ENCODE measurements around the gene CFAP61.
A peak's percentile ranks its signal among the peaks of the same experiment; 100 is the strongest.

Gene CFAP61

DNA sequence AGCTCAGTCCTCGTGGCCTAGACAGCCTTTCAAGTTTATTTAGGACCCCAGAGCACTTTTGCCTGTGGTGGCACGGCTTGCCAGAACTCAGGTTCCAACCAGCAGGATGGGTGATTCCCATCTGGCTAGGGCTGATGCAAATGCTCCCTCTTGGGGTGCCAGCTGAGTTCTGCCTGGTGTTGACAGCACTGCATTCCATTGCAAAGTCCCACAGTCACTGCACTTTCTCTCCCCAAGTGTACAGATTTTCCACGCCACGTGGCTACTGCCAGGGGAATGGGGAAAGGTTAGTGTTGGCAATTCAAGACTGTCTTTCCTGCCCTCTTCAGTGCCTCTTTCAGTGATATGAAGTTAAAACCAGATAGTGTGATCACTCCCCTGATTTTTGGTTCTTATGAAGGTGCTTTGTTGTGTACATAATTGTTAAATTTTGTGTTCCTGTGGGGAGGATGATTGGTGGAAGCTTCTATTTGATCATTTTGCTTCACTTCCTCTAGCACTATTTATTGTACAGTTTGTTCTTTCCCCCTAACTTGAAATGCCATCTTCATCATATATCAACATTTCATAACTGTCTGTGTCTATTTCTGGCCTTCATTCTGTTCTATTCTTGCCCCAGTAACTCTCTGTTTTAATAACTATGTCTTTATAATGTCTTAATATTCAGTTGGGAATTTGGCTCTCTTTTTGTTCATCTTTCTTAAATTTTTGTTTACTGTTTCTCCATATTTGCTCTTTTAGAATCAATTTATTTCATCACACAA, 86.2 kb downstream of the CFAP61 start:
- no peak for DNase-seq
- in situ Hi-C loops (cut with HindIII; ENCODE audit: low pct_ligation_motif_present, low pct_unique_long_range_greater_than_20kb, low sequenced_read_pairs) = no loop called here

DNA sequence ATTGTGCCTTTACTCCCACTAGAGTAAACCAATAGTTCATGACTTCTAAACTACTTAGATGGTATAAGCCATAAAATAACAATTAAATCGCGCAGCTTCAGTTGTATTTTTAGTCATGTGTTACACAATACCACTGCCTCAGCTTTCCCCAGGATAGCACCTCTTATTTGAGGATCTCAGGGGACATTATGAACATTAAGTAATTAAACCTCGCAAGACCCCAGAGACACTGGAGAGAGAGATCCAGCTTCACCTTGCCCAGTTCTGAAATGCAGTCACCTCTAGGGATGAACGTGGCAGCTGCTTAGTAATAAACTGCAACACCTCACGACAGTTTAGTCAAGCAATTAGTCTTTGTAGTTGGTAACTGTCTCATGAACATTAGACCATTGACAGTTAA, 87.1 kb downstream of the CFAP61 start:
- in situ Hi-C loops (cut with HindIII; ENCODE audit: low pct_ligation_motif_present, low pct_unique_long_range_greater_than_20kb, low sequenced_read_pairs) = no loop called here
- no peak for DNase-seq

GRCh38 chr20:20143165-20143564, 90.8 kb downstream of the CFAP61 start:
- no peak for DNase-seq
- in situ Hi-C loops (cut with HindIII; ENCODE audit: low pct_ligation_motif_present, low pct_unique_long_range_greater_than_20kb, low sequenced_read_pairs) = no loop called here

DNA sequence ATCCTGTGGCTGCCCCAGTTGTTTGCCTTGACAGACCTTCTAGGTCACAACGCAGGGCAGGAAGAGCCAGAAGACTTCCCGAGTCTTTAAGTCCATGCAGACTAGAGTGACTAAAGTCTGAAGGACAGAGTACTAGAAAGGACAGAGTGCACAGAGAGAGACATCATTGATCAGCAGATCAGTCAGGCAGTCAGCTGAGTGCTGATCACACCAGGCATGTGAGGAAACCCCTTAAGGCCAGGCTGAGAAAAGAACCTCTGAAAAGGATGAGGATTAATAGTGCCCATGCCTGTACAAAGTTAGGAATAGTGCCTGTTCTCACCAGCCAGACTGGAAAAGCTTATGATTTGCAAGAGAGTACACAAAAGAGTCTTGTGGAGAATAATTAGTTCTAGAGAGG, 91.3 kb downstream of the CFAP61 start:
- in situ Hi-C loops (cut with HindIII; ENCODE audit: low pct_ligation_motif_present, low pct_unique_long_range_greater_than_20kb, low sequenced_read_pairs) = no loop called here
- no peak for DNase-seq

- DNase-seq = no peak
- in situ Hi-C loops (cut with HindIII; ENCODE audit: low pct_ligation_motif_present, low pct_unique_long_range_greater_than_20kb, low sequenced_read_pairs) = no loop called here
Measured at GRCh38 chr20:20148779-20149178, 96.4 kb downstream of the CFAP61 start.

DNA sequence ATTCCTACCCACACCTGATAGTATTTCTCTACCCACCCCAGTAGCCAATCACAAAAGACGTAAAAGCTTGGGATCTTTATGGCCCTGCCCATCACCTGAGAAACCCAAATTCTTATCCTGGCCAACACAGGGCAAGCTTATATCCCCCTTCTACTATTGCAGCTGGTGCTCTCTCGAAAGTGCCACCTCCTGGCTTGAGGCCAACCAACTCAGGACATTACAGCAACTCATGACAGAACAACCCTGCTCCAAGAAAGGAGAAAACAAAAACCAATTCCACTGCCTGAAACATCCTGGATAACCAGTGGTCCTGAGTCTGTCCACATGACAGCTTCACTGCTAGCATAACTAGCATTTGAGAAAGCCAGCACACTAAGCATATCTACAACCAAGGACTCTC, 97.9 kb downstream of the CFAP61 start:
- DNase-seq = no peak
- in situ Hi-C loops (cut with HindIII; ENCODE audit: low pct_ligation_motif_present, low pct_unique_long_range_greater_than_20kb, low sequenced_read_pairs) = no loop called here

GRCh38 chr20:20160520-20160919, 108.2 kb downstream of the CFAP61 start:
- DNase-seq = no peak
- in situ Hi-C loops (cut with HindIII; ENCODE audit: low pct_ligation_motif_present, low pct_unique_long_range_greater_than_20kb, low sequenced_read_pairs) = no loop called here

- DNase-seq = no peak
- in situ Hi-C loops (cut with HindIII; ENCODE audit: low pct_ligation_motif_present, low pct_unique_long_range_greater_than_20kb, low sequenced_read_pairs) = no loop called here
Measured at GRCh38 chr20:20161611-20162010, 109.3 kb downstream of the CFAP61 start.

GRCh38 chr20:20167698-20168097, 115.4 kb downstream of the CFAP61 start:
- in situ Hi-C loops (cut with HindIII; ENCODE audit: low pct_ligation_motif_present, low pct_unique_long_range_greater_than_20kb, low sequenced_read_pairs) = no loop called here

GRCh38 chr20:20173254-20173653, 120.9 kb downstream of the CFAP61 start:
- in situ Hi-C loops (cut with HindIII; ENCODE audit: low pct_ligation_motif_present, low pct_unique_long_range_greater_than_20kb, low sequenced_read_pairs) = no loop called here

More at GRCh38 chr20:20167698-20168097, 115.4 kb downstream of the CFAP61 start:
- no peak for DNase-seq

DNA sequence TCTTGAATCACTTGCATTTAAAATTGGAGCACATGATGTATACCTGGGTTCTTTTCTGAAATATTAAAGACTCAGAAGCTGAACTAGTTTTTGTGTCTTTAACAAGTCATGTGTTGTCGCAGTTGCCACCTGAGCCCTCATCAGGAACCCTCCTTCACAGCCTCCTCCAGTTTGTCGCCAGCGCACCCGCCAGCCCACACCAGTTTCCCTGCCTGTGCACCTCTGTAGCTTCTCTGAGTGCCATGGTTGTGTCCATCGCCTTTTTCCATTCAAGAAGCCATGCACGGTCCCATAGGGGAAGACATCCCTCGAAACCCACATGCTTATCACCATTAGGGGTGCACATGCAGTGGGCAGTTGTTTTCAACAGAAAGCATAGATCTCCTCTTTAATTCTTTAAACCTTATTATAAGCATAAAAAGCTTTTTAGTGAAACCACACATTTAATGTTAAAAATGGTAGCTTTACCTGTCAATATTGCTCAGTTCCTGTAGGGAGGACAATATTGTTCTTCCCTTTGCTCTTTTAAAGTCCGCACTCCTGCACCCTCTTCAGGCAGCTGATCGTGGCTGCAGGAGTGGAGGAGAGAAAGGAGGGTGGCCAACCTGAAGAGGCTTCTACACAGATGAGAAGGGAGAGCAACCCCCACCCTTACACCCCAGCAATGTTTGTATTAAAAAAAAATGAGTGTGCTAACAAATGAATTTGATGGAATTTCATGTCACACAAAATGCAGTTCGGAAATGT, 121.9 kb downstream of the CFAP61 start:
- no peak for DNase-seq
- in situ Hi-C loops (cut with HindIII; ENCODE audit: low pct_ligation_motif_present, low pct_unique_long_range_greater_than_20kb, low sequenced_read_pairs) = no loop called here

More at GRCh38 chr20:20173254-20173653, 120.9 kb downstream of the CFAP61 start:
- no peak for DNase-seq

GRCh38 chr20:20181322-20181721, 129.0 kb downstream of the CFAP61 start:
- in situ Hi-C loops (cut with HindIII; ENCODE audit: low pct_ligation_motif_present, low pct_unique_long_range_greater_than_20kb, low sequenced_read_pairs) = no loop called here
- no peak for DNase-seq

- in situ Hi-C loops (cut with HindIII; ENCODE audit: low pct_ligation_motif_present, low pct_unique_long_range_greater_than_20kb, low sequenced_read_pairs) = no loop called here
- DNase-seq = no peak
Measured at GRCh38 chr20:20184149-20184548, 131.8 kb downstream of the CFAP61 start.

DNA sequence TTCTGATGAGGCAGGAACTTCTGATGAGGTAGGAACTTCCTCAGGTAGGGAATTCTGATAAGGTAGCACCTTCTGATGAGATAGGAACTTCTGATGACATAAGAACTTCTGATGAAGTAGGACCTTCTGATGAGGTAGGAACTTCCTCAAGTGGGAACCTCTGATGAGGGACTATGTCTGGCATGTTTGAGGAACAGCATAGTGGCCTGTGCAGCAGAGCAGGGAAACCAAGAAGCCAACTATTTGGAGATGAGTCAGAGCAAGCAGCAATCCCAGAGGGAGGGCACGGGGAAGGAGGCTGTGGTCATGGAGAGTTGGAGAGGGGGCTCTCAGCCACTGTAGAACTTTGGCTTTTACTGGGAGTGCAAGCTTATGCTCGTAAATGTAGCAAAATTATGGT, 132.4 kb downstream of the CFAP61 start:
- in situ Hi-C loops (cut with HindIII; ENCODE audit: low pct_ligation_motif_present, low pct_unique_long_range_greater_than_20kb, low sequenced_read_pairs) = no loop called here

DNA sequence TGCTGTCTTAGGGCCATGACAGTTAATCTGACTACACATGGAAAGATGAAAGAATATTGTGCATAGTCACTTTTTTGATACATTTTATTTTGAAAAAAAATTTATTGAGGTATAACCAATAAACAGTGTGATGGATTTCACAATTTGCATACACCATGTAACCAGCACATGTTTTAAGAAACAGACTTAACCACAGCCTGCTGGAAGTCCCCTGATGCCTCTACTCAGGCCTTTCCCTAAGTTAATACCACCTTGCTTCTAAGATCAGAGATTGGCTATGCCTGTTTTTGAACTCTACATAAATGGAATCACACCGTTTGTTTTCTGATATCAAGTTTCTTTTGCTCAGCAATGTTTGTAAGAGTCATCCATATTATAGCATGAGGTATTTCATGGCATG, 136.3 kb downstream of the CFAP61 start:
- DNase-seq = no peak
- in situ Hi-C loops (cut with HindIII; ENCODE audit: low pct_ligation_motif_present, low pct_unique_long_range_greater_than_20kb, low sequenced_read_pairs) = no loop called here

More for the DNA sequence above, 132.4 kb downstream of the CFAP61 start:
- peak; percentile 3 for DNase-seq

DNA sequence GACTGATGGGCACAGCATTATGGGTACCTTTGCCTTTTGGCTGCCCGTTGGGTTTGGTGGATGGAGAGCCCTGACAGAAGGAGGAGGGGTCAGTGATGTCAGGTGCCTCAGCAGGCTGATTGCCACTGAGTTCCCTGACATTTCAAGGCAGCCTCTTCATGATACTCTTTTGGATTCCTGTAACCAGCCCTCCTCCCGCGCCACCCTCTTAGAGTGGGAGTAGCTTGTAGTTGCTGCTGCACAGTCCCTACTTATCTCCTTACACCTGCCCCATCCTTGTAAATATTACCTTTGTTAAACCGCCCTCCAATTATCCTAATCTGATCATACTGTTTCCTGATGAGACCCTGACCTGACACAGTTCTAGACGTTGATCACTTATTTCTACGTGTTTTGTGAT, 140.0 kb downstream of the CFAP61 start:
- DNase-seq = no peak
- in situ Hi-C loops (cut with HindIII; ENCODE audit: low pct_ligation_motif_present, low pct_unique_long_range_greater_than_20kb, low sequenced_read_pairs) = no loop called here

GRCh38 chr20:20195021-20195705, 142.8 kb downstream of the CFAP61 start:
- in situ Hi-C loops (cut with HindIII; ENCODE audit: low pct_ligation_motif_present, low pct_unique_long_range_greater_than_20kb, low sequenced_read_pairs) = no loop called here
- DNase-seq = no peak

DNA sequence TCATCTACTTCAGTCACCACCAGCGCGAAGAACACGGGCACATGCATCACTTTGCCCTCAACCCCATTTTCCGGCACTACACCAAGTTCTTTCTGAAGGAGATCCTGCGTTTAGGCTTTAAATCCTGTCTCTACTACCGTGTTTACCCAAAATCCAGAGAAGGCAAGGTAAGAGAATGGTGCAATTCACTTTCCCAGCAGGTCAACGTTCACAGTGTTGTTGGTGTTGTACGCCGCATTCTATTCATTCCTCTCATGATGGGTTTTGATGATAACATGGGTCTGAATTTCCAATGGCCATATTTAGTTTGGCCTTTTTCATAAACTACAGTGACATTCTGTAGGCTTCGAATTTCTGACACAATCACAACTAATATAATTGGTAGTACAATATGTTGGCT, 144.3 kb downstream of the CFAP61 start:
- in situ Hi-C loops (cut with HindIII; ENCODE audit: low pct_ligation_motif_present, low pct_unique_long_range_greater_than_20kb, low sequenced_read_pairs) = no loop called here
- DNase-seq = no peak

GRCh38 chr20:20198011-20198410, 145.7 kb downstream of the CFAP61 start:
- in situ Hi-C loops (cut with HindIII; ENCODE audit: low pct_ligation_motif_present, low pct_unique_long_range_greater_than_20kb, low sequenced_read_pairs) = no loop called here
- DNase-seq = no peak

All from ACHN (cell line).